Esophagus squamous epithelium (tissue), 4 donors: Measurements from ENCODE around the gene CDH13.

Source experiments
- CTCF ChIP-seq, 6 experiments: fragments of 450-650 bp in 4 of 6; fragments of 200-600 bp in 2 of 6; sonication (generic) in 2 of 6; IDR thresholded peaks; one replicate each; pipeline ENCODE4 v1.5.1; 2016 to 2019; ENCODE audit warnings: antibody characterized with exemption in 6 of 6, mild to moderate bottlenecking in 4 of 6, moderate library complexity in 4 of 6
- POLR2A ChIP-seq, 4 donors: fragments of 450-650 bp; IDR thresholded peaks; one replicate each; pipeline ENCODE4 v1.6.1; 2017; ENCODE audit warnings: antibody characterized with exemption in 4 of 4, mild to moderate bottlenecking in 4 of 4, moderate library complexity in 3 of 4

- no peak for TF ChIP-seq POLR2A (IDR thresholded peaks at IDR 0.05)
- TF ChIP-seq CTCF (IDR thresholded peaks at IDR 0.05): no peak
These were observed 334.1 kb downstream of the CDH13 start for GRCh38 chr16:82960918-82961317.
